Measurements from ENCODE around the gene PHF19. TPM values are rescaled to one million over a fixed set of nuclear protein-coding genes. Genes with fewer than 3 reads are reported as not detected.

PHF19 gene
- total RNA-seq, 1 donor from 2014 or later = 170 TPM

- Mint-ChIP-seq H3K36me3 (ENCODE audit: low read depth) (peaks cover 96% of the 10 kb centered on the region), H3K27me3 (ENCODE audit: low read depth) (no peaks in the 10 kb centered on the region), H3K4me3 (ENCODE audit: low read depth) (peak overlapping the region; percentile 65), H3K27ac (peak overlapping the region; percentile 77), H3K9me3 (no peaks in the 10 kb centered on the region), H3K4me1 (ENCODE audit: low read depth) (peaks cover 80% of the 10 kb centered on the region)
- DNase-seq (ENCODE audit: low spot score) = no peak
- intact Hi-C loops (cut with micrococcal nuclease) = loop anchor here (2.0 kb wide), 1 partner anchor 19 kb away; no protein-coding TSS in a partner anchor
Measured at GRCh38 chr9:120917929-120918762, 41.2 kb upstream of the PHF19 start.

- Mint-ChIP-seq H3K27ac (peak overlapping the region; percentile 77), H3K4me1 (ENCODE audit: low read depth) (peaks cover 81% of the 10 kb centered on the region), H3K27me3 (ENCODE audit: low read depth) (no peaks in the 10 kb centered on the region), H3K36me3 (ENCODE audit: low read depth) (peaks cover 96% of the 10 kb centered on the region), H3K9me3 (no peaks in the 10 kb centered on the region), H3K4me3 (ENCODE audit: low read depth) (peak overlapping the region; percentile 69)
- intact Hi-C loops (cut with micrococcal nuclease) = loop anchor here (1.0 to 2.0 kb wide), 2 partner anchors 9 to 20 kb away; partner anchors contain the start of gene TRAF1
- DNase-seq (ENCODE audit: low spot score) = no peak
Measured at GRCh38 chr9:120916991-120917880, 40.2 kb upstream of the PHF19 start.

- Mint-ChIP-seq H3K4me1 (ENCODE audit: low read depth) (peaks cover 80% of the 10 kb centered on the region), H3K27ac (peak overlapping the region; percentile 77), H3K4me3 (ENCODE audit: low read depth) (peak overlapping the region; percentile 69), H3K36me3 (ENCODE audit: low read depth) (peaks cover 96% of the 10 kb centered on the region), H3K9me3 (no peaks in the 10 kb centered on the region), H3K27me3 (ENCODE audit: low read depth) (no peaks in the 10 kb centered on the region)
- DNase-seq (ENCODE audit: low spot score) = no peak
- intact Hi-C loops (cut with micrococcal nuclease) = loop anchor here (1.0 to 2.0 kb wide), 2 partner anchors 10 to 20 kb away; partner anchors contain the start of gene TRAF1
Measured at GRCh38 chr9:120916588-120916987, 39.6 kb upstream of the PHF19 start.

GRCh38 chr9:120915854-120916470, 39.0 kb upstream of the PHF19 start:
- intact Hi-C loops (cut with micrococcal nuclease) = loop anchor here (1.0 to 2.0 kb wide), 2 partner anchors 10 to 21 kb away; partner anchors contain the start of gene TRAF1
- H3K27me3 Mint-ChIP-seq (ENCODE audit: low read depth) = no peaks in the 10 kb centered on the region
- peak; percentile 43 for DNase-seq (ENCODE audit: low spot score)
- peaks cover 79% of the 10 kb centered on the region for H3K4me1 Mint-ChIP-seq (ENCODE audit: low read depth)
- peak overlapping the region; percentile 76 for H3K27ac Mint-ChIP-seq
- H3K36me3 Mint-ChIP-seq (ENCODE audit: low read depth) = peaks cover 96% of the 10 kb centered on the region
- H3K4me3 Mint-ChIP-seq (ENCODE audit: low read depth) = peak overlapping the region; percentile 52
- H3K9me3 Mint-ChIP-seq = no peaks in the 10 kb centered on the region

GRCh38 chr9:120914953-120915352, 38.0 kb upstream of the PHF19 start:
- intact Hi-C loops (cut with micrococcal nuclease) = no loop called here
- H3K27me3 Mint-ChIP-seq (ENCODE audit: low read depth) = no peaks in the 10 kb centered on the region
- H3K9me3 Mint-ChIP-seq = no peaks in the 10 kb centered on the region
- H3K4me1 Mint-ChIP-seq (ENCODE audit: low read depth) = peaks cover 78% of the 10 kb centered on the region
- DNase-seq (ENCODE audit: low spot score) = no peak
- no peak overlapping the region for H3K4me3 Mint-ChIP-seq (ENCODE audit: low read depth)
- peak overlapping the region; percentile 58 for H3K27ac Mint-ChIP-seq
- H3K36me3 Mint-ChIP-seq (ENCODE audit: low read depth) = peaks cover 96% of the 10 kb centered on the region

- intact Hi-C loops (cut with micrococcal nuclease) = no loop called here
- no peak for DNase-seq (ENCODE audit: low spot score)
- Mint-ChIP-seq H3K36me3 (ENCODE audit: low read depth) (peaks cover 96% of the 10 kb centered on the region), H3K4me1 (ENCODE audit: low read depth) (peaks cover 76% of the 10 kb centered on the region), H3K27ac (peak overlapping the region; percentile 55), H3K4me3 (ENCODE audit: low read depth) (no peak overlapping the region), H3K9me3 (no peaks in the 10 kb centered on the region), H3K27me3 (ENCODE audit: low read depth) (no peaks in the 10 kb centered on the region)
Measured at GRCh38 chr9:120914396-120914795, 37.4 kb upstream of the PHF19 start.

- intact Hi-C loops (cut with micrococcal nuclease) = no loop called here
- peak overlapping the region; percentile 39 for H3K4me3 Mint-ChIP-seq (ENCODE audit: low read depth)
Measured at GRCh38 chr9:120913647-120914264, 36.8 kb upstream of the PHF19 start.

GRCh38 chr9:120912958-120913646, 36.1 kb upstream of the PHF19 start:
- Mint-ChIP-seq H3K27ac (peak overlapping the region; percentile 60), H3K9me3 (no peaks in the 10 kb centered on the region), H3K36me3 (ENCODE audit: low read depth) (peaks cover 96% of the 10 kb centered on the region), H3K4me1 (ENCODE audit: low read depth) (peaks cover 77% of the 10 kb centered on the region), H3K4me3 (ENCODE audit: low read depth) (no peak overlapping the region), H3K27me3 (ENCODE audit: low read depth) (no peaks in the 10 kb centered on the region)
- no peak for DNase-seq (ENCODE audit: low spot score)
- intact Hi-C loops (cut with micrococcal nuclease) = no loop called here

More at GRCh38 chr9:120913647-120914264, 36.8 kb upstream of the PHF19 start:
- Mint-ChIP-seq H3K9me3 (no peaks in the 10 kb centered on the region), H3K27me3 (ENCODE audit: low read depth) (no peaks in the 10 kb centered on the region), H3K4me1 (ENCODE audit: low read depth) (peaks cover 79% of the 10 kb centered on the region), H3K27ac (peak overlapping the region; percentile 60), H3K36me3 (ENCODE audit: low read depth) (peaks cover 96% of the 10 kb centered on the region)
- DNase-seq (ENCODE audit: low spot score) = no peak

- Mint-ChIP-seq H3K36me3 (ENCODE audit: low read depth) (peaks cover 94% of the 10 kb centered on the region), H3K27me3 (ENCODE audit: low read depth) (no peaks in the 10 kb centered on the region), H3K4me3 (ENCODE audit: low read depth) (no peak overlapping the region), H3K9me3 (no peaks in the 10 kb centered on the region), H3K4me1 (ENCODE audit: low read depth) (peaks cover 76% of the 10 kb centered on the region), H3K27ac (peak overlapping the region; percentile 79)
- intact Hi-C loops (cut with micrococcal nuclease) = loop anchor here (2.0 kb wide), 1 partner anchor 15 kb away; the partner anchor contains the start of gene TRAF1
- DNase-seq (ENCODE audit: low spot score) = no peak
Measured at GRCh38 chr9:120911295-120911837, 34.4 kb upstream of the PHF19 start.

GRCh38 chr9:120910643-120911042, 33.7 kb upstream of the PHF19 start:
- intact Hi-C loops (cut with micrococcal nuclease) = loop anchor here (1.0 to 2.0 kb wide), 2 partner anchors 10 to 16 kb away; partner anchors contain the start of gene TRAF1
- Mint-ChIP-seq H3K4me1 (ENCODE audit: low read depth) (peaks cover 77% of the 10 kb centered on the region), H3K27ac (peak overlapping the region; percentile 82), H3K36me3 (ENCODE audit: low read depth) (peaks cover 95% of the 10 kb centered on the region), H3K4me3 (ENCODE audit: low read depth) (no peak overlapping the region), H3K27me3 (ENCODE audit: low read depth) (no peaks in the 10 kb centered on the region), H3K9me3 (no peaks in the 10 kb centered on the region)
- no peak for DNase-seq (ENCODE audit: low spot score)

- peaks cover 83% of the 10 kb centered on the region for H3K4me1 Mint-ChIP-seq (ENCODE audit: low read depth)
Measured at GRCh38 chr9:120909904-120910303, 32.9 kb upstream of the PHF19 start.

More at GRCh38 chr9:120909904-120910303, 32.9 kb upstream of the PHF19 start:
- Mint-ChIP-seq H3K4me3 (ENCODE audit: low read depth) (no peak overlapping the region), H3K36me3 (ENCODE audit: low read depth) (peaks cover 95% of the 10 kb centered on the region), H3K27me3 (ENCODE audit: low read depth) (no peaks in the 10 kb centered on the region), H3K27ac (peak overlapping the region; percentile 82), H3K9me3 (no peaks in the 10 kb centered on the region)
- no peak for DNase-seq (ENCODE audit: low spot score)
- intact Hi-C loops (cut with micrococcal nuclease) = loop anchor here (1.0 to 2.0 kb wide), 2 partner anchors 10 to 17 kb away; partner anchors contain the start of gene TRAF1
